Natural killer cell treated with Interleukin-12 subunit alpha and Interleukin-12 subunit beta and Interleukin-15 and Interleukin-18, amount 100 ng/mL, for 72 hours (primary cell): Measurements from ENCODE around the gene GATA1. TPM values are rescaled to one million over a fixed set of nuclear protein-coding genes. Genes with fewer than 3 reads are reported as not detected.

Source experiments
- ATAC-seq, 2 donors: fragments of 150-1000 bp; cut with Tn5 transposase in 1 of 2; sonication (Bioruptor Pico), chemical (Tn5 transposase) in 1 of 2; 2 replicates each; pipeline ENCODE4 v1.10.0; 2021
- DNase-seq: peaks from one replicate; pipeline ENCODE4 v3.0.0; 2022; ENCODE audit warnings: low spot score
- H3K27ac Mint-ChIP-seq, 2 donors: 1 replicate in 1 of 2; 2 replicates in 1 of 2; pipeline ENCODE4 v1.8.0; 2022; ENCODE audit warnings: mixed read lengths in 2 of 2, mild to moderate bottlenecking in 1 of 2, moderate library complexity in 1 of 2
- H3K27me3 Mint-ChIP-seq, 2 donors: 1 replicate in 1 of 2; 2 replicates in 1 of 2; pipeline ENCODE4 v1.8.0; 2022; ENCODE audit warnings: mixed read lengths in 2 of 2
- H3K36me3 Mint-ChIP-seq: one replicate; pipeline ENCODE4 v1.8.0; 2022; ENCODE audit warnings: mixed read lengths
- H3K4me1 Mint-ChIP-seq, 2 donors: 1 replicate in 1 of 2; 2 replicates in 1 of 2; pipeline ENCODE4 v1.8.0; 2022; ENCODE audit warnings: low read depth in 2 of 2, mixed read lengths in 2 of 2, mild to moderate bottlenecking in 1 of 2
- H3K4me3 Mint-ChIP-seq: one replicate; pipeline ENCODE4 v1.8.0; 2022; ENCODE audit warnings: mixed read lengths
- H3K9me3 Mint-ChIP-seq: 2 replicates; pipeline ENCODE4 v1.8.0; 2022; ENCODE audit warnings: mixed read lengths
- total RNA-seq, 2 donors: library from RNA; stranded (reverse); gene quantifications; one replicate each; pipeline ENCODE4 v1.2.3, GENCODE V29; 2022

The GATA1 gene
- total RNA-seq, 2 donors from 2014 or later: 0.73 TPM; not detected in 1

- Mint-ChIP-seq H3K4me1 (peaks cover under 1 to 7% of the 10 kb centered on the region in 2 donors), H3K27ac (no peak overlapping the region), H3K4me3 (no peak overlapping the region), H3K27me3 (peaks cover 26 to 29% of the 10 kb centered on the region in 2 donors), H3K9me3 (no peaks in the 10 kb centered on the region), H3K36me3 (no peaks in the 10 kb centered on the region)
- DNase-seq: peak; percentile 56
- ATAC-seq: peak in 1 of 2 donors; percentile 33
These were observed 42.8 kb downstream of the GATA1 start for GRCh38 chrX:48829016-48829735.

- Mint-ChIP-seq H3K36me3 (no peaks in the 10 kb centered on the region), H3K27ac (no peak overlapping the region), H3K9me3 (no peaks in the 10 kb centered on the region), H3K27me3 (peaks cover 38 to 40% of the 10 kb centered on the region in 2 donors), H3K4me1 (peaks cover 8 to 14% of the 10 kb centered on the region in 2 donors), H3K4me3 (no peak overlapping the region)
- DNase-seq (peak; percentile 53), ATAC-seq (no peak)
These were observed 44.9 kb downstream of the GATA1 start for GRCh38 chrX:48831136-48831908.

DNA sequence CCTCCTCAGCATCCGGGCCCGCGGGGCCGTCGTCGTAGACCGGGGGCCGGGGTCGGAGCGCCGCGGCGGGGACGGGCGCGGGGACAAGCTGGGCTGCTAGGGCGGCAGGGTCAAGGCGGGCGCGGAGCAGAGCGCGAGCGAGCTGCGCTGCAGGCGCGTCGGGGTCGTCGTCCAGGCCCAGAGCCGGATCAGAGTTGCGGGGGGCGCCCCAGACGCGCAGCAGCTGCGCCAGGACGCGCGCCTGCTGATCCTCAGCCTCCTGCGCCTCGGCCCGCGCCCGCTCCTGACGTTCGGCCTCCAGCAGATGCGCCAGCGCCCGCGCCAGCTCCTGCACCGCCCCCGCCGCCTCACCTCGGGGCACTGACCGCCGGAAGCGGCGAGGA lies 45.5 kb downstream of the GATA1 start:
- ATAC-seq (no peak), DNase-seq (peak; percentile 58)
- Mint-ChIP-seq H3K27me3 (peaks cover 42 to 43% of the 10 kb centered on the region in 2 donors), H3K27ac (no peak overlapping the region), H3K4me3 (no peak overlapping the region), H3K36me3 (no peaks in the 10 kb centered on the region), H3K9me3 (no peaks in the 10 kb centered on the region), H3K4me1 (peaks cover 8 to 15% of the 10 kb centered on the region in 2 donors)

GRCh38 chrX:48833542-48834138 lies 47.2 kb downstream of the GATA1 start:
- no peak for ATAC-seq
- DNase-seq: no peak
- Mint-ChIP-seq H3K36me3 (no peaks in the 10 kb centered on the region), H3K4me1 (peaks cover 8 to 10% of the 10 kb centered on the region in 2 donors), H3K4me3 (no peak overlapping the region), H3K27me3 (peaks cover 34 to 43% of the 10 kb centered on the region in 2 donors), H3K9me3 (no peaks in the 10 kb centered on the region), H3K27ac (no peak overlapping the region)

DNA sequence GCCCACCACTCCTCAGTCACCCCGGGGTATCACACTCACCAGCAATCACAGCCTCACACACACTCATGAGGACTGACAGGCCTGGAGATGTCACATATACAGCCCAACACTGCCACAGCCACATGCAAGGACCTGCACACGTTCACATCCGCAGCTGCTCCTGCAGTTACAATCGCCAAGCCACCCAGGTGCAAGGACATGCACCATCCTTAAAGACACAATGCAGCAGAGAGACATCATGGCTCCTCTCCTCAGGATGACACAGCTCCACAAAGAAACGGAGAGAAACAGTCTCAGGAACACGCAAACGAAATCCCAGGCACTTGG lies 48.0 kb downstream of the GATA1 start:
- Mint-ChIP-seq H3K4me3 (peak overlapping the region; percentile 75), H3K9me3 (no peaks in the 10 kb centered on the region), H3K27me3 (peaks cover 31 to 43% of the 10 kb centered on the region in 2 donors), H3K27ac (no peak overlapping the region), H3K36me3 (no peaks in the 10 kb centered on the region), H3K4me1 (peaks cover 8 to 10% of the 10 kb centered on the region in 2 donors)
- DNase-seq (peak; percentile 15), ATAC-seq (no peak)

DNA sequence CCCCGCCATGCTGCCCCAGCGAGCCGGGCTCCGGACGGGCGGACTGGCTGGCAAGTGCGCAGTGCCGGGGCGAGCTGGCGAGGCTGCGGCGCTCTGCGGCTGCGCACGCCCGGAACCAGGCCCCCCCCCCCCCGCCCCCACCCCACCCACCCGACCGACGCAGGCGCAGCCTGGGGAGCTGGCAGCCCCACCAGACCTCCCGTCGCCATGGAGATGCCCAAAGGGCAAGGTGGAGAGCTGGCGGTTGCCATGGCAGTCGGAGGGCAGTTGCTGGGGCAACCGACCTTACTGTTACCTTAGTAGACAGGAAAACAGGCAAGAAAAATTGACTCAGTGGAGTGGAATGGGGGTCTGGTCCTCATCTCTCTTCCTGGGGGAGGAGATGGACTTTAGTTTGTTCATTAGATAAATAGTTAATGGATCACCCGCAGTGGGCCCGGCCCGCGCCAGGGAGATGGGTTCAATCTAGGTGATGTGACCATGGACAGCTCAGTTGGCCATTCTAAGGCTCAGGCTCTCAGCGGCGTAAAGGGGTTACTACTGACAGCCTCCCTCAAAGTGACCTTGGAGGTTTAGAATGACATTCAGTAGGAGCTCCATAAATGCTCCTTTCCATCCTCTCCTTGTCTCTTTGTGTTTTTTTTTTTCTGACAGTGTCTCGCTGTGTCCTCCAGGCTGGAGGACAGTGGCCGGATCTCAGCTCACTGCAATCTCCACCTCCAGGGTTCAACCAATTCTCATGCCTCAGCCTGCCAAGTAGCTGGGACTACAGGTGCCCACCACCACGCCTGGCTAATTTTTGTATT lies 49.3 kb downstream of the GATA1 start, which contains the start of gene PCSK1N:
Gene PCSK1N (minus strand): TSS at position 87 of the 806 bp plus-strand sequence. CDS start 78 bp downstream, at position 9.
- peak within 1 kb of the TSS; percentile 75 for H3K4me3 Mint-ChIP-seq
- no peak for DNase-seq
- no peaks in the 10 kb centered on the region for H3K9me3 Mint-ChIP-seq
- peaks cover 8 to 10% of the 10 kb centered on the region in 2 donors for H3K4me1 Mint-ChIP-seq
- no peak within 1 kb of the TSS for H3K27ac Mint-ChIP-seq
- peaks cover 31 to 38% of the 10 kb centered on the region in 2 donors for H3K27me3 Mint-ChIP-seq
- ATAC-seq: no peak
- no peaks in the 10 kb centered on the region for H3K36me3 Mint-ChIP-seq

DNA sequence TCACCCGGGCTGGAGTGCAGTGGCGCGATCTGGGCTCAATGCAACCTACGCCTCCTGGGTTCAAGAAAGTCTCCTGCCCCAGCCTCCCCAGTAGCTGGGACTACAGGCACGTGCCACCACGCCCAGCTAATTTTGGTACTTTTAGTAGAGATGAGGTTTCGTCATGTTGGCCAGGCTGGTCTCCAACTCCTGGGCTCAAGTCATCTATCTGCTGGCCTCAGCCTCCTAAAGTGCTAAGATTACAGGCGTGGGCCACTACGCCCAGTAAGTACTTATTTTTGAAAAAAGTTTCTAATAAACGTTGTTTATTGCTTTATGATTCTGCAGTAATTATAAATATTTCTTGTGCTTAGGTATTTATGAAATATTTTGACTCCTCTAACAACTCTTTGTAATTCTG lies 53.3 kb downstream of the GATA1 start:
- no peaks in the 10 kb centered on the region for H3K36me3 Mint-ChIP-seq
- no peak for DNase-seq
- peaks cover 2 to 5% of the 10 kb centered on the region in 2 donors for H3K4me1 Mint-ChIP-seq
- no peak overlapping the region for H3K4me3 Mint-ChIP-seq
- ATAC-seq: no peak
- H3K27me3 Mint-ChIP-seq: peaks cover 18 to 20% of the 10 kb centered on the region in 2 donors
- no peaks in the 10 kb centered on the region for H3K9me3 Mint-ChIP-seq
- H3K27ac Mint-ChIP-seq: no peak overlapping the region

Other genes with a start within 250 kb of the GATA1 start
- 10 to 100 TPM; 31.8 to 37.0 TPM for gene TBC1D25, start 246.9 kb upstream of the GATA1 start, total RNA-seq
- gene RBM3, start 212.1 kb upstream of the GATA1 start, total RNA-seq: 100 to 1,000 TPM; 329 to 362 TPM
- 10 to 100 TPM; 39.7 to 64.7 TPM for gene WDR13, start 189.1 kb upstream of the GATA1 start, total RNA-seq
- 100 to 1,000 TPM in 1 of 2 donors, 10 to 100 TPM in 1; 98.7 to 109 TPM for gene WAS, start 102.8 kb upstream of the GATA1 start, total RNA-seq
- 10 to 100 TPM; 19.2 to 33.8 TPM for gene SUV39H1, start 89.9 kb upstream of the GATA1 start, total RNA-seq
- not detected for gene GLOD5, start 24.8 kb upstream of the GATA1 start, total RNA-seq
- 10 to 100 TPM; 66.0 to 71.5 TPM for gene HDAC6, start 15.5 kb downstream of the GATA1 start, total RNA-seq
- gene ERAS, start 39.9 kb downstream of the GATA1 start, total RNA-seq: not detected
- under 1 TPM; 0.42 to 0.55 TPM for gene PCSK1N, start 49.0 kb downstream of the GATA1 start, total RNA-seq
- gene TIMM17B, start 111.2 kb downstream of the GATA1 start, total RNA-seq: 10 to 100 TPM; 64.0 to 64.6 TPM
- gene PQBP1, start 111.3 kb downstream of the GATA1 start, total RNA-seq: 10 to 100 TPM; 75.3 to 80.8 TPM
- 10 to 100 TPM; 25.5 to 26.9 TPM for gene SLC35A2, start 125.1 kb downstream of the GATA1 start, total RNA-seq
- 100 to 1,000 TPM; 291 to 478 TPM for gene PIM2, start 132.4 kb downstream of the GATA1 start, total RNA-seq
- 10 to 100 TPM; 75.8 to 79.9 TPM for gene OTUD5, start 171.0 kb downstream of the GATA1 start, total RNA-seq
- 1 to 10 TPM; 3.3 to 6.2 TPM for gene KCND1, start 185.3 kb downstream of the GATA1 start, total RNA-seq
- 100 to 1,000 TPM in 1 of 2 donors, 10 to 100 TPM in 1; 97.8 to 143 TPM for gene GRIPAP1, start 215.7 kb downstream of the GATA1 start, total RNA-seq